HL-60 (cell line): ENCODE measurements around the gene POU2F1.

Source experiments
- CTCF ChIP-seq: IDR thresholded peaks from one replicate; pipeline ENCODE4 v1.5.1; 2011; ENCODE audit warnings: low read length, control low read depth, inconsistent platforms; ENCODE audit not compliant: insufficient read depth
- GABPA ChIP-seq: IDR thresholded peaks from 2 replicates; pipeline ENCODE4 v1.6.1; 2012; ENCODE audit warnings: low read depth
- POLR2AphosphoS5 ChIP-seq: IDR thresholded peaks from 2 replicates; pipeline ENCODE4 v1.6.1; 2012; ENCODE audit warnings: low read depth

DNA sequence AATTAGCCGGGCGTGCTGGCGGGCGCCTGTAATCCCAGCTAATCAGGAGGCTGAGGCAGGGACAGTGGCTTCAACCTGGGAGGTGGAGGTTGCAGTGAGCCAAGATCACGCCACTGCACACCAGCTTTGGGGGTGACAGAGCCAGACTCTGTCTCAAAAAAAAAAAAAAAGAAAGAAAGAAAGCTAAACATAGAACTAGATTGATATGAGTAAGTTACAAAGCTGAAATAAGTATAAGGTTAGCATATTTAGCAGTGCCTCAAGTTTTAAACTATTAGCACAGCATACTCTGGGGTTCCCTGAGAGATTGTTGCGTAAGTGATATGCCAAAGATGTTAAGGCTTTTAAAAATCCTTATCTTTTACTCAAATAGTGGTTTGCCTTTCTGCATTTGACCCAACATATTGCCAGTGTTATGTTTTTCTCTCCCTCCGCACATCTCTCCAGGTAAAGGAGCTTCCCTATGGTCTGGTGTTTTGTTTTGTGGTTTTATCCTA, 171.6 kb downstream of the POU2F1 start:
- TF ChIP-seq CTCF, result no peak
- TF ChIP-seq GABPA, result no peak
- TF ChIP-seq POLR2AphosphoS5, result no peak
